OCI-LY1 (cell line): ENCODE data around the gene LIPF.

ENCODE experiments used
- H2AFZ ChIP-seq: fragments of 200-600 bp; sonication (generic), shearing (Covaris generic); 2 replicates; pipeline ENCODE4 v1.6.0; 2014; ENCODE audit warnings: antibody characterized with exemption, mild to moderate bottlenecking, low read length
- H3F3A ChIP-seq: fragments of 200-600 bp; sonication (generic), shearing (Covaris generic); 2 replicates; pipeline ENCODE4 v1.6.0; 2014; ENCODE audit warnings: mild to moderate bottlenecking, antibody characterized with exemption, low read length, moderate library complexity; ENCODE audit not compliant: insufficient read depth
- H3K27ac ChIP-seq: fragments of 200-600 bp; sonication (generic); 2 replicates; pipeline ENCODE4 v1.5.1; 2014; ENCODE audit warnings: low read length, mixed run types, mild to moderate bottlenecking, low read depth; ENCODE audit not compliant: poor library complexity, severe bottlenecking
- H3K27me3 ChIP-seq: fragments of 200-600 bp; sonication (generic); 2 replicates; pipeline ENCODE4 v1.6.0; 2014; ENCODE audit warnings: antibody characterized with exemption, mild to moderate bottlenecking, low read length, moderate library complexity; ENCODE audit not compliant: insufficient read depth
- H3K36me3 ChIP-seq: fragments of 200-600 bp; sonication (generic); 2 replicates; pipeline ENCODE4 v1.6.1; 2014; ENCODE audit warnings: mild to moderate bottlenecking, antibody characterized with exemption, low read length, moderate library complexity, mixed read lengths; ENCODE audit not compliant: insufficient read depth
- H3K4me1 ChIP-seq: fragments of 200-600 bp; sonication (generic); 2 replicates; pipeline ENCODE4 v1.5.1; 2014; ENCODE audit warnings: mild to moderate bottlenecking, low read length, moderate library complexity; ENCODE audit not compliant: insufficient read depth, severe bottlenecking
- H3K4me2 ChIP-seq: fragments of 200-600 bp; sonication (generic), shearing (Covaris generic); 2 replicates; pipeline ENCODE4 v1.6.1; 2014; ENCODE audit warnings: low read length
- H3K4me3 ChIP-seq: fragments of 200-600 bp; sonication (generic); 2 replicates; pipeline ENCODE4 v1.5.1; 2014; ENCODE audit warnings: low read length, low read depth, mild to moderate bottlenecking, mixed read lengths; ENCODE audit not compliant: poor library complexity, severe bottlenecking
- H3K79me2 ChIP-seq: fragments of 200-600 bp; shearing (Covaris generic); 2 replicates; pipeline ENCODE4 v1.6.1; 2016; ENCODE audit warnings: mixed run types, low read length, mixed read lengths; ENCODE audit not compliant: insufficient read depth
- H3K9ac ChIP-seq: fragments of 200-600 bp; sonication (generic), shearing (Covaris generic); 2 replicates; pipeline ENCODE4 v1.6.1; 2014; ENCODE audit warnings: mild to moderate bottlenecking, low read length, mixed read lengths
- H3K9me2 ChIP-seq: fragments of 200-600 bp; sonication (generic), shearing (Covaris generic); 2 replicates; pipeline ENCODE4 v1.6.1; 2014; ENCODE audit warnings: low read depth, mild to moderate bottlenecking, low read length, mixed read lengths
- H3K9me3 ChIP-seq: fragments of 200-600 bp; shearing (Covaris generic); 2 replicates; pipeline ENCODE4 v1.6.1; 2014; ENCODE audit warnings: low read length, mixed read lengths
- H4K20me1 ChIP-seq: fragments of 200-600 bp; sonication (generic), shearing (Covaris generic); 2 replicates; pipeline ENCODE4 v1.6.0; 2016; ENCODE audit warnings: mild to moderate bottlenecking, low read length; ENCODE audit not compliant: insufficient read depth
- EZH2 ChIP-seq: fragments of 200-600 bp; sonication (generic), shearing (Covaris generic); IDR thresholded peaks from 2 replicates; pipeline ENCODE4 v1.8.0; 2017; ENCODE audit warnings: borderline replicate concordance, mixed run types, mild to moderate bottlenecking, antibody characterized with exemption, low read length, moderate library complexity, mixed read lengths
- TF ChIP-seq, protein P1 (sequence below): fragments of 200-600 bp; sonication (generic), shearing (Covaris generic); IDR thresholded peaks from 2 replicates; pipeline ENCODE4 v1.5.1; 2017; ENCODE audit warnings: mild to moderate bottlenecking, antibody characterized with exemption, low read length, moderate library complexity, mixed read lengths

Gene LIPF

DNA sequence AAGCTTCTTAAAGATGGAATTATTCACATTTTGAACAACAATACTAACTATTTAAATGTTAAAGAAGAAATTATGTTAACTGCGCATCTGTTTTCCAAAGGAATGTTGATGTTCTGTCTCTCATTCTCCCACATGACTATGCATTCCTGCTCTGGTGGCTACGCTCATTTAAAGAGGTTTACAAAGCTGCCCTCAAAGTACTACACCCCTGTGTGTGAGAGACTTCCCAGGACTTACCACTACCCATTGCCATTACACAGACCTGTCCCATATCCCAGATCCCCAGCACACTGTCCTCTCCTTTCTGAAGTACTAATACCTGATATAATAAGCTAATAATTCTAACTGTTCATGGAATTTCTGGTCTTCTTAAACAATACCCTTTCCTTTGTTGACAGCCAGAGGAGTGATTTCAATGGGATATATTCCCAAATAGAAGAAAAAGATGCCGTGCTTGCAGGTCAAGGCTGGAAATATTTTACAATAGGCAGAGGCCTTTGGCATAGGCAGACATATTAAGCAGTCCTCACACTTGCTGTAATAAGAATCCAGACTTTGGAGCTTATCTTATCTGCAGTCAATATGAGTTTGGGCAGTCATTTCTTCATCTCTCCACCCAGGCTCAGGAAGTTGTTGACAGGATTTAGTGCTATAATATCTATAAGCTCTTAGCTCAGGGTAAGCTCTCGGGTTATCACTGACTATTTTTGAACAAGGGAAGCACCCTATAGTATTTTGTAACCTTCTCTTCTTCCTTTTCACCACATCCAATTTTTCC lies 12.2 kb downstream of the LIPF start:
- TF ChIP-seq, protein P1, sequence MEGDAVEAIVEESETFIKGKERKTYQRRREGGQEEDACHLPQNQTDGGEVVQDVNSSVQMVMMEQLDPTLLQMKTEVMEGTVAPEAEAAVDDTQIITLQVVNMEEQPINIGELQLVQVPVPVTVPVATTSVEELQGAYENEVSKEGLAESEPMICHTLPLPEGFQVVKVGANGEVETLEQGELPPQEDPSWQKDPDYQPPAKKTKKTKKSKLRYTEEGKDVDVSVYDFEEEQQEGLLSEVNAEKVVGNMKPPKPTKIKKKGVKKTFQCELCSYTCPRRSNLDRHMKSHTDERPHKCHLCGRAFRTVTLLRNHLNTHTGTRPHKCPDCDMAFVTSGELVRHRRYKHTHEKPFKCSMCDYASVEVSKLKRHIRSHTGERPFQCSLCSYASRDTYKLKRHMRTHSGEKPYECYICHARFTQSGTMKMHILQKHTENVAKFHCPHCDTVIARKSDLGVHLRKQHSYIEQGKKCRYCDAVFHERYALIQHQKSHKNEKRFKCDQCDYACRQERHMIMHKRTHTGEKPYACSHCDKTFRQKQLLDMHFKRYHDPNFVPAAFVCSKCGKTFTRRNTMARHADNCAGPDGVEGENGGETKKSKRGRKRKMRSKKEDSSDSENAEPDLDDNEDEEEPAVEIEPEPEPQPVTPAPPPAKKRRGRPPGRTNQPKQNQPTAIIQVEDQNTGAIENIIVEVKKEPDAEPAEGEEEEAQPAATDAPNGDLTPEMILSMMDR, result no peak
- TF ChIP-seq EZH2, result no peak
- Histone ChIP-seq H3K79me2 (no peaks in the 10 kb centered on the region), H3K9ac (no peak overlapping the region), H3K36me3 (no peaks in the 10 kb centered on the region), H3K4me3 (no peak overlapping the region), H3K4me1 (no peaks in the 10 kb centered on the region), H3F3A (no peaks in the 10 kb centered on the region), H3K9me3 (no peaks in the 10 kb centered on the region), H3K9me2 (no peaks in the 10 kb centered on the region), H3K27ac (no peak overlapping the region), H3K27me3 (no peaks in the 10 kb centered on the region), H2AFZ (no peak overlapping the region), H4K20me1 (no peaks in the 10 kb centered on the region), H3K4me2 (no peak overlapping the region)

DNA sequence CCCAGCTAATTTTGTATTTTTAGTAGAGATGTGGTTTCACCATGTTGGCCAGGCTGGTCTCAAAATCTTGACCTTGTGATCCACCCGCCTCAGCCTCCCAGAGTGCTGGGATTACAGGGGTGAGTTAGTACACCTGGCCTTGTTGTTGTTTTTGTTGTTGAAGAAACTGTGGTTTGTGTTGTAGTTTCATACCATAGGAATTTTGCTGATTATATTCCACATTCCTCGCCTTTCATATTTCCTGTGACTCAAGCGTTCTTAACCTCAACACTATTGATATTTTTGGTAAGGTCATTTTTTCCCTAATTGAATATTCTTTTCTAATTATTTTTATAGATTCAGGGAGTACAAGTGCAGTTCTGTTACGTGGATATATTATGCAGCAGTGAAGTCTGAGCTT lies 16.7 kb downstream of the LIPF start:
- H3K4me2 ChIP-seq, result no peak overlapping the region
- no peaks in the 10 kb centered on the region for H3K9me3 ChIP-seq
- H3K9me2 ChIP-seq, result no peaks in the 10 kb centered on the region
- no peaks in the 10 kb centered on the region for H3K79me2 ChIP-seq
- H3K9ac ChIP-seq, result no peak overlapping the region
- no peaks in the 10 kb centered on the region for H3F3A ChIP-seq
- no peaks in the 10 kb centered on the region for H3K36me3 ChIP-seq
- H3K4me3 ChIP-seq, result no peak overlapping the region
- no peak overlapping the region for H2AFZ ChIP-seq
- H3K27ac ChIP-seq, result no peak overlapping the region
- H3K27me3 ChIP-seq, result no peaks in the 10 kb centered on the region
- no peaks in the 10 kb centered on the region for H3K4me1 ChIP-seq
- no peak for TF ChIP-seq EZH2
- TF ChIP-seq, protein P1, result no peak
- H4K20me1 ChIP-seq, result no peaks in the 10 kb centered on the region

DNA sequence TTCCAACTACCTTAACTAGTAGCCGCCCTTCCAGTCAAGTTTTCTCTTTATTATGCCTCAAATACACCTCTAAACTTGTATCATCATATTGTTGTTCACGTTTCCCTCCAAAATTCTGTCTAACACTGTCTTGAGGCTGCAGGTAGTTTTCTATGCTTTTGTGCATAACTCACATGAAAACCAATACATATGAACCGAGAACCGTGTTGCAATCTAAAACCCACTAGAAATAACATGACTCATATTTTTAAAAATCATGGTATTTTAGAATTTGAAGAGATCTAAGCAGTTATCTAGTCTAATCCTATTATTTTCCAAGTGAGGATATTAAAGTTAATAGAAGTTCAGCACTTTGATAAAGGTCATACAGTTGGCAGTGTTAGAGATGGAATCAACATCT lies 18.2 kb downstream of the LIPF start:
- Histone ChIP-seq H3K27me3 (no peaks in the 10 kb centered on the region), H3K4me1 (no peaks in the 10 kb centered on the region), H3K9ac (no peak overlapping the region), H3K9me2 (no peaks in the 10 kb centered on the region), H3K79me2 (no peaks in the 10 kb centered on the region), H3K9me3 (no peaks in the 10 kb centered on the region), H3K4me2 (no peak overlapping the region), H4K20me1 (no peaks in the 10 kb centered on the region), H3K27ac (no peak overlapping the region), H2AFZ (no peak overlapping the region), H3K36me3 (no peaks in the 10 kb centered on the region), H3F3A (no peaks in the 10 kb centered on the region), H3K4me3 (no peak overlapping the region)
- no peak for TF ChIP-seq EZH2
- TF ChIP-seq, protein P1, result no peak
